Activated CD4-positive, CD25-positive, alpha-beta regulatory T cell treated with anti-CD3 and anti-CD28 coated beads, Interleukin-2, amount 50 U/mL, for 24 hours (primary cell): ENCODE results near the gene TYMP.

Source experiments
- ATAC-seq, 2 donors: fragments of 150-1000 bp; cut with Tn5 transposase; one replicate each; pipeline ENCODE4 v1.10.0; 2021; ENCODE audit warnings: mild to moderate bottlenecking in 1 of 2, moderate library complexity in 1 of 2

The TYMP gene

DNA sequence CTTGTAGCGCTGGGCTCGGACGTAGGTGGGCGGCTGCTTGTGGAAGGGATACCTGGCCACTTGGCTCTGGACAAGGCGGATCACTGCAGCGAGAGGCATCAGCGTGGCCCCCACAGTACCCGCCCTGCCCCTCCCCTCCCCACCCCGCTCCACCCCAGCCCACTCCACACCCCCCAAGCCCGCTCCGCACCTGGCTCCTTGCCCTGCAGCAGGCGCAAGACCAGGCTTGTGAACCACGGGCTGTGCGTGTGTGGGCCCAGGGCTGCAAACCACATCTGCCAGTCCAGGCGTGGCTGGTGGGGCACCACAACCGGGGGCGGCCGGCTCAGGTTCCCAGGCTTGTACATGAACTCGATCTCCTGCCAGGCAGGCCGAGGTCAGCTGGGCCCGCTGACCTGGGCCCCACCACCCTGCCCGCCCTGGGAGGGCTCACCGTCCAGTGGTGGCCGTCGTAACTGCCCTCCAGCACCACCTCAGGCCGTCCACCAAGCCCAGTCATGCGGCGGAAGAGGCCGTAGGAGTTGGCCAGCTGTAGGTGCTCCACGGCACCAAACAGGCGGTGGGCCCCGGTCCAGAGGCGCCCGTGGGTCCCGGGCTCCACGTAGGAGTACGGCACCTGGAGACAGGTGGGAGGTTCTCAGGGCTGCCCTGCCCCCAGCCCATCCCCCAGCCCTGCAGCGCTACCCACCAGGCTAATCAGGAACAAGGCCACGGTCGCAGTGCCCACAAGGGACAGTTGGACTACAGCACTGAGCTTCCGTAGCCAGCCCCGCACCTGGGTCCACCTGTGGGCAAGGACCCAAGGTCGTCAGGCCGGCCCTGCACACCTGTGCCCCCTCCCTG, 25.2 kb downstream of the TYMP start:
- ATAC-seq, result no peak

- ATAC-seq, result no peak
These were observed 26.2 kb downstream of the TYMP start for GRCh38 chr22:50503475-50504145.

DNA sequence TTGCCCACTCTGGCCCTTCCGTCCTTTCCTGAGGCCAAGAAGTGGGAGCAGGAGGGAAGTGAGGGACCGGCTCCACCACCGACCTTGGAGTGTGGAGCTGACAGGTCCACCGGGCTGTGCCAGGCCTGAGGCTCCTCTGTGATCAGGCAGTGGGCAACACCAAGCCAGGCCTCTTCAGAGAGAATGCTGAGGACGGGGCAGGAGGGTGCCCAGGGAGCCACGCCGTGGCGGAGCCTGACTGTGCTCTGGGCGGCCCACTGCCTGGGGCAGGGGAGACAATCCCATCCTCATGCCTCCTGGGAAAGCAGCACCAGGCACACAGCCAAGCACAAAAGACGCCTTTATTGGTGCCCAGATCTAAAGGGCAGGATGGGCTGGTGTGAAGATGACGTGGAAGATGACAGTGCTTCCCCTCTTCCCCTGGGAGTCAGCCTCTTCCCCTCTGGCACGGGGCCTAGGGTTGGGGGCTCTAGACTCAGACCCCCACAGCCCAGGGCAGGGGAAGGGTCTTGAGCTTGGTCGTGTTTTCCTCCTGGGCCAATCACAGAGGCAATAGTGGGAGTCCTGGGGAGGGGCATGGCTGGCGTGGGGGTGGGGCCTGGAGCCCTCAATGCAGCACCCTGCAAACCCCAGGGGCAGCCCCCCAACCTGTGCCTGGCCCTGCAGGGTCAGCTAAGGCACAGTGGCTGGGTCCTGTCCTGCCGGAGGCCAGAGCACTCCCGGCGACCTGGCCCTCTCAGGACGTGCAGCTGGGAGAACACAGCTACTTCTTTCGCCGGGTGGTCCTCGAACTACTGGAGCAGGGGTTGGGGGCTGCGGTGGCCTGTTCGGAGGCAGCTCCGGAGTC, 27.0 kb downstream of the TYMP start:
- ATAC-seq, result no peak

DNA sequence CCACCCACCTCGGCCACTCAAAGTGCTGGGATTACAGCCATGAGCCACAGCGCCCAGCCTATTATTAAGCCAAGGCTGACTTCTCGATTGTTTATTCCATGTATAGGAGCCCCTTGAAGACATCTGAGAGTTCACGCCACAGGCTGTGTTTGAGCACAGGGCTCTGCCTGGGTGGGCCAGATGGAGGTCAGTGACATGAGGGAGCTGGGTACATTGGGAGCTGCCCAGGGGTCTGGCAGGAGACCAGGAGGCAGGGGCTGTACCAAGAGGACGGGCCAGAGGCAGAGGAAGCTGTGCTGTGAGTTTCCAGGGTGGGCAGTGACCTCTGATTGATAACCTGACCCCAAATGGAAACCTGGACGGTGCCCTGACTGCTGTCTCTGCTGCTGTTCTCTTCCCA, 27.7 kb downstream of the TYMP start:
- no peak for ATAC-seq

DNA sequence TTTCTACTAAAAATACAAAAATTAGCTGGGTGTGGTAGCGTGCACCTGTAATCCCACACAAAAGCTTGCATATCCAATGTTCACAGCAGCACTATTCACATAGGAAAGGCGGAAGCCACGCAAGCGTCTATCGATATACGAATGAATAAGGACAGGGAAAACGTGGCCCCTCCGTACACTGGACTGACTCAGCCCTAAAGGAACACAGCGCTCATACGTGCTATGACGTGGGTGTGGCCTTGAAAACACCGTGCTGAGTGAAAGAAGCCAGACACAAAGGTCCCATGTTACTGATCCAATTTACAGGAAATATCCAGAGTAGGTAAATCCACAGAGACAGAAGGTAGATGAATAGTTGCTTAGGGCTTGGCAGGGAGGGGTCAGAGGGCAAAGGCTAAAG, 29.4 kb downstream of the TYMP start:
- ATAC-seq, result no peak

- ATAC-seq, result peak; percentile 84 to 90
These were observed 31.4 kb downstream of the TYMP start for GRCh38 chr22:50498322-50498890.

DNA sequence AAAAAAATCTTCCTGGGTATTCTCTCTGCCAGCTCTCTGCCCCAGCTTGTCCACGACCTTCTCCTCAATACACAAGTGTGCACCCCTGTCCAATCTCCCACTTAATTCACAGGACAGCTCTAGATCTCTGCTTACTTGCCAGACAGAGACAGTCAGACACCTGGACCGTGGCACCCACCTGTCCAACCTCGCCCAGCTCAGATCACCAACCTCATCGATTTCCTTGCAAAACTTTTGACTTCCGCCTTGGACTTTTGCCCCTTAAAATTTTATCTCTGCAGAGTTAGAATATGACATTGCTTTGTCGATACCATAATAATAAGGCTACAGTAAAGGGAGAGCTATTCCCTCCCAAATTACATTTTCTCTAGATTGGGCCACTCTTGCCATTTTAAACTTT, 32.7 kb downstream of the TYMP start:
- ATAC-seq, result no peak

- no peak for ATAC-seq
These were observed 39.1 kb downstream of the TYMP start for GRCh38 chr22:50490531-50491308.

DNA sequence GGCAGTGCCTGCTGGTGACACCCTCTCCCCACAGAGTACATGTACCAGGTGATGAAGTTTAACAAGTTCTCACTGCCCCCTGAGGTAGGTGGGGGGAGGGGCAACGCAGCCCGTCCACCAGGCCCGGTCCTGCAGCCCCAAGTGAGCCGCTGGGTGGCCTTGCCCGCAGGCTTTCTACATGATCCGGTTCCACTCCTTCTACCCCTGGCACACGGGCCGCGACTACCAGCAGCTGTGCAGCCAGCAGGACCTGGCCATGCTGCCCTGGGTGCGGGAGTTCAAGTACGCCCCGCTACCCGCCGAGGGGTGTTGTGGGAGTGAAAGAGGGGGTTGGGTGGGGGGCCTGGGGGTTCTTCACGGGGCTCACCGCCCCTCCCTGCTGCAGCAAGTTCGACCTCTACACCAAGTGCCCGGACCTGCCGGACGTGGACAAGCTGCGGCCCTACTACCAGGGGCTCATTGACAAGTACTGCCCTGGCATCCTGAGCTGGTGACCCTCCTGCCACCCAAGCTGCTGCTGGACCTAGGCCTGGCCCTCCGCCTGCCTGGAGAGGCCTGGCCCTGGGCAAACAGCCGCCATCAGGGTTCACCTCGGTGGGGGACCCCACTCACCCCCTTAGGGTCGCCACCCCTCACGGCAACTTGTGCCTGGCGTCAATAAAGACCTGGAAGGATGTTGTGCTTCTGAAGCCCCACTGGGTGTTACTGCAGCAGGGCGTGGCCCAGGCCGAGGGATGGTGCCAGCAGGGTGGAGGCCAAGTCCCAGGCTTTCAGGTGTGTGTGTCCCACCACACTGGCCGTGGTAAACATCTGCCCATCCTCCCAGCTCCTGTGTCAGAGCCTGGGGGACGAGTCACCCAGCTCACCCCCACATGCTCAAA, 40.2 kb downstream of the TYMP start:
- no peak for ATAC-seq

GRCh38 chr22:50488886-50489285, 40.9 kb downstream of the TYMP start:
- ATAC-seq, result no peak

- no peak for ATAC-seq
These were observed 41.7 kb downstream of the TYMP start for GRCh38 chr22:50488006-50488677.

DNA sequence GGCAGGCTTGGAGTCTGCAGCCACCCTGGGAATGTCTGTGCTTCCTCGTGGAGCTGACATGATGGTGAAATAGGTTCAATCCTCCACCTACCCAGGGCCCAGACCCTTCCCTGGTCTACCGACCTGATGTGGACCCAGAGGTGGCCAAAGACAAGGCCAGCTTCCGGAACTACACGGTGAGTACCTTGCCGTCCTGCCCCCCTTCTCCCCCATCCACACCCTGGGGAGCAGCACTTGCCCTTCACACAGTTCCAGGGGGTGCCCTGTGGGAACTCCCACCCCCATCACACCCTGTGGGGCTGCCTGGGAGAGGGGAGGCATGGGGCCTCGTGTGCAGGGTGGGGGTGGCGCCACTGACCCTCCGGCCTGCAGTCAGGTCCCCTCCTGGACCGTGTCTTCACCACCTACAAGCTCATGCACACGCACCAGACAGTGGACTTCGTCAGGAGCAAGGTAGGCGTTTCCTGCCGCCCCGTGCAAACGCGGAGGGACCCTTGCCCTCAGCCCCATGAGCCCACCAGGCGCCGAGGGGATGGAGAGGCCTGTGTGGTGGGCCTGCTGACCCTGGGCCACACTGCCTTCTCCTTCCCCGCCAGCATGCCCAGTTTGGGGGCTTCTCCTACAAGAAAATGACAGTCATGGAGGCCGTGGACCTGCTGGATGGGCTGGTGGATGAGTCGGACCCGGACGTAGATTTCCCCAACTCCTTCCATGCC, 42.4 kb downstream of the TYMP start:
- no peak for ATAC-seq

DNA sequence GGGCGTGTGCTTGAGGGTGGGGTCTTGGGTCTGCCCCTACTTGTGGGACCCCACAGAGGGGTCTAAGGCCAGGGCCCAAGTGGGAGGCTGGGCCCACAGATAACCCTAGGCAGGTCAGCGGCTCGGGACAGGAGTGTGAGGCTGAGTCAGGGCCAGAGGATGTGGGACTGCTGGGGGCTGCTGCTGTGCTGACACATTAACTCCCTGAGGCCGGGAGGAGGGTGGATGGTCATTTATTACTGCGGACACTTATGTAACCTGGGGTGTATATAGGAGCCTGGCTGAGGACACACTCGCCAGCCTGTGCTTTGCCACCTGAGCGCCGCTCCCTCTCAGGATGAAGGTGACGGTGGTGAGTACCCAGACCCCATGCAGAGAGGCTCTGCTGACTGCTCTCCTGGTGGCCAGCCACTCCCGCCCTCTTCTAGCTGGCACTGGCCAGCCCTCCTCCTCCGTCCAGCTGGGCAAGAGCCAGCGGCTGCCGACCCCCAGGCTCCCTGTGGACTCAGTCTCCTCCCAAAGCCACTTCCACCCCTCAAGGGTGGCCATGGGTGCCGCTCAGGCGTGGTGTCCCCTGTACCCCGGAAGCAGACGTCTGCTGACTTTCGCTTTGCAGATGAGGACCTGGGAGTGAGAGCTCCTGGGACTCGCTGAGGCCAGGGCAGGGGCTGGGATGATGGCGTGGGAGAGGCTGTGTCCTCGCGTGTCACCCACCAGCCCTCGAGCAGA, 43.1 kb downstream of the TYMP start, which contains the start of gene MIOX:
Gene MIOX, plus strand, starts transcription at position 299 of the 729 bp plus-strand sequence. Its CDS starts 39 bp downstream, at position 338.
- no peak for ATAC-seq

GRCh38 chr22:50485221-50486131, 44.3 kb downstream of the TYMP start:
- ATAC-seq, result no peak

DNA sequence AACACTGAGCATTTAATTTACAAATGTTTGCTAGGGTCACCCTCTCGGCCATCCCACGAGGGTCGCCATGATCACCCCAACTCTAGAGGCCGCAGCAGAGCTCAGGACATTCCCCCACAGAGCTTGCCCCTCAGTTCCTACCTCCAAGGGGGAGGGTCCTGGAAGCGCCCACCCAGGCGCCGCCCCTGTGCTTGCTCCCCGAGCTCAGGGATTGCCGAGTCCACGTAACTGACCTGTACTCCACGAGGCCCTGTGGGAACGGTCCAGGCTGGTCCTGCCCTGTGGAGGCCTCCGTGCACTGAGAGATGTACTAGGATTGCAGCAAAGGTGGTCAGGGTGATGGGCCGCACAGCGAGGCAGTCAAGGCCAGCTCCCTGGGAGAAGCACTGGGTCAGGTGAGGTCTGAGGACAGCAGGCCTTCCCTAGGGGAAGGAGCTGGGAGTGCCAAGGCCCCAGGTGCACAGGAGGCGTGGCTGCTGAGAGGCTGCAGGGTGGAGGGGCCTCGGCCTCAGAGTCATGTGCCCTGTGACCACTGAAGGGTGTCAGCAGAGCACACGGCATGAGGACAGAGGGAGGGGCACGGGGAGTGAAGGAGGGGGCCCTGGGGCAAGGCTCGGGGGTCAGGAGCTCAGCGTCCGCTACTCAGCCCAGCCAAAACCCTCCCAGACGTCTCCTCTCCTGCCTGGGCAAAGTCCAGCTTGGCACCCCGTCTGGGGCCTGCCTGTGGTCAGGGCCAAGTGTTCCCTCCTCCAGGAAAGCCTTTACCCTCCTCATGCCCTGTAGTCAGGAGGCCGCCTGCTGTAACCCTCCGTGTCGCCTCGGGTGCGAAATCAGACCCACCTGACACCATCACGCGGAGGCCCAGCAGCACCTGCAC, 45.6 kb downstream of the TYMP start:
- no peak for ATAC-seq

DNA sequence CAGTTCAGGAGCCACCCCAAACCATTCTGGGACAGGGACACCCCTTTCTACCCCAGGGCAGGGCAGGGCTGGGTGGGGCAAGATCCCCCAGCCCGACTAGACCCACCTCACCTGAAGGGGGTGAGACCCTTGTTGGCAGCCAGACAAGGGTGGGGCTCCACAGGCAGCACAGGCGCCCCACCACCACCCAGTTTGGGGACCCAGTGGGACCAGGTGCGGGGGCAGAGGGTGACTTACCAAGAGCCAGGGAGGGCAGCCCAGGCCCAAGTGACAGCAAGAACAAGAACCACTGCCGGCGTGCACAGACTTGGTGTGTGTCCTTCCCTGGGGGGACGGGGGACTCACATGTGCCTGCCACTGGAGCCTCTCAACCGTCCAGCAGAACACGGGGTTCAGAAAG, 46.3 kb downstream of the TYMP start:
- ATAC-seq, result no peak

DNA sequence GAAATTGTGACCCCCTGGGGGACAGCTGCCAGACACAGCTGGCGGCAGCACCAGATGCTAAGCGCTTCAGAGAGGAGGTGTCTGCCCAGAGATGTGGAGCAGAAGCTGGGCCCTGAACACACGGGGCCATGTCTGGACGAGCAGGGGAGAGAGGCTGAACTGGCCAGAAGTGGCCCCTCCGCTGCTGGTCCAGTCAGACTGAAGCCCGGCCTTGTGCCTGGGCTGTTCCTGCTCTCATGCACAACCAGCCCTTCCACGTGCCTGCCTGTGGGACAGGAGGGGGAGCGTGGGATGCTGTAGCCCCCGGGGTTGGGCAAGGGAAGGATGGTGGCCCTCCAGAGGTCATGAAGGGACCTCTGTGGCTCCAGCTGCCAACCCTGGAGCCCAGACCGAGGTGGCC, 46.7 kb downstream of the TYMP start:
- ATAC-seq, result no peak
